SK-N-SH (cell line): ENCODE measurements around the gene DCDC1. TPM values are rescaled to one million over a fixed set of nuclear protein-coding genes. Genes with fewer than 3 reads are reported as not detected.

Experiments used
- CTCF ChIA-PET: fragments of 300-600, 350-600 bp; formaldehyde crosslinking; extraction: SDS; loops from one replicate; lab custom pipeline; 2021; lab: Yijun Ruan, JAX
- POLR2A ChIA-PET: fragments of 350-600 bp; sonication (Branson Sonifier 250); formaldehyde crosslinking; extraction: SDS; loops from one replicate; lab custom pipeline; 2020; ENCODE audit warnings: antibody characterized with exemption, inconsistent platforms; lab: Yijun Ruan, JAX
- DNase-seq: peaks from one replicate; pipeline ENCODE4 v3.0.0; 2012
- H2AFZ ChIP-seq: fragments of 200-600 bp; sonication (generic); 2 replicates; pipeline ENCODE4 v1.8.1; 2016; ENCODE audit warnings: antibody characterized with exemption, mild to moderate bottlenecking, low read depth
- H3F3A ChIP-seq: fragments of 200-600 bp; sonication (generic); replicated peaks from 2 replicates; pipeline ENCODE3; 2016; ENCODE audit warnings: antibody characterized with exemption, mild to moderate bottlenecking; ENCODE audit not compliant: insufficient read depth
- H3K27ac ChIP-seq, 2 experiments: fragments of 200-500 bp in 1 of 2; fragments of 200-600 bp in 1 of 2; sonication (Bioruptor generic) in 1 of 2; sonication (generic), shearing (Covaris generic) in 1 of 2; 2 replicates each; pipeline versions ENCODE4 v1.5.1 to v1.6.1; 2014 to 2016; ENCODE audit warnings: low read depth in 2 of 2, inconsistent platforms in 1 of 2, low read length in 1 of 2, mild to moderate bottlenecking in 1 of 2, mixed read lengths in 1 of 2
- H3K27me3 ChIP-seq: fragments of 200-600 bp; sonication (generic), shearing (Covaris generic); 2 replicates; pipeline ENCODE4 v1.6.1; 2016; ENCODE audit warnings: mixed run types; ENCODE audit not compliant: insufficient read depth
- H3K36me3 ChIP-seq, 2 experiments: fragments of 200-500 bp in 1 of 2; fragments of 200-600 bp in 1 of 2; sonication (Bioruptor generic) in 1 of 2; sonication (generic) in 1 of 2; replicated peaks in 1 of 2; 2 replicates each; pipeline versions ENCODE3 to v1.5.1; 2014 to 2016; ENCODE audit warnings: low read length in 1 of 2, mild to moderate bottlenecking in 1 of 2; ENCODE audit not compliant: insufficient read depth in 2 of 2, control insufficient read depth in 1 of 2
- H3K4me1 ChIP-seq, 2 experiments: fragments of 200-500 bp in 1 of 2; fragments of 200-600 bp in 1 of 2; sonication (Bioruptor generic) in 1 of 2; sonication (generic), shearing (Covaris generic) in 1 of 2; 2 replicates each; pipeline versions ENCODE4 v1.5.1 to v1.6.1; 2014 to 2016; ENCODE audit warnings: low read depth in 1 of 2, low read length in 1 of 2, mixed run types in 1 of 2; ENCODE audit not compliant: insufficient read depth in 2 of 2, control insufficient read depth in 1 of 2
- H3K4me2 ChIP-seq: fragments of 200-600 bp; sonication (generic), shearing (Covaris generic); 2 replicates; pipeline ENCODE4 v1.6.1; 2017; ENCODE audit warnings: mixed run types
- H3K4me3 ChIP-seq, 2 experiments: fragments of 200-500 bp in 1 of 2; fragments of 200-600 bp in 1 of 2; sonication (Bioruptor generic) in 1 of 2; sonication (generic), shearing (Covaris generic) in 1 of 2; 2 replicates each; pipeline versions ENCODE4 v1.5.1 to v1.8.1; 2014 to 2016; ENCODE audit warnings: low read depth in 2 of 2, inconsistent platforms in 1 of 2, low read length in 1 of 2, mild to moderate bottlenecking in 1 of 2, mixed read lengths in 1 of 2, moderate library complexity in 1 of 2
- H3K79me2 ChIP-seq: fragments of 200-600 bp; sonication (generic); 2 replicates; pipeline ENCODE4 v1.8.1; 2017; ENCODE audit warnings: mild to moderate bottlenecking; ENCODE audit not compliant: insufficient read depth
- H3K9ac ChIP-seq: fragments of 200-600 bp; sonication (generic); 2 replicates; pipeline ENCODE4 v1.6.1; 2017; ENCODE audit warnings: mixed run types
- H3K9me2 ChIP-seq: fragments of 200-600 bp; sonication (generic); 2 replicates; pipeline ENCODE4 v1.6.1; 2017; ENCODE audit warnings: mixed run types
- H3K9me3 ChIP-seq: fragments of 200-600 bp; sonication (generic); 2 replicates; pipeline ENCODE4 v1.6.1; 2017; ENCODE audit warnings: mixed run types, mild to moderate bottlenecking, moderate library complexity
- H4K20me1 ChIP-seq: fragments of 200-600 bp; sonication (generic); 2 replicates; pipeline ENCODE4 v1.6.1; 2017; ENCODE audit warnings: mild to moderate bottlenecking, mixed run types; ENCODE audit not compliant: insufficient read depth
- ELF1 ChIP-seq: IDR thresholded peaks from 2 replicates; pipeline ENCODE4 v1.4.0; 2012
- FOSL2 ChIP-seq: IDR thresholded peaks from 2 replicates; pipeline ENCODE4 v1.4.0; 2012; ENCODE audit warnings: low read depth, mild to moderate bottlenecking, moderate library complexity, borderline replicate concordance
- FOXJ3 ChIP-seq: sonication (generic); formaldehyde crosslinking; IDR thresholded peaks from 2 replicates; pipeline ENCODE4 v1.5.1; 2020; ENCODE audit warnings: mild to moderate bottlenecking, missing genetic modification reagents
- GABPA ChIP-seq: IDR thresholded peaks from 2 replicates; pipeline ENCODE4 v1.4.0; 2012; ENCODE audit warnings: low read depth, mild to moderate bottlenecking
- IRF3 ChIP-seq: fragments of 150-350 bp; IDR thresholded peaks from 2 replicates; pipeline ENCODE4 v1.6.1; 2016; ENCODE audit warnings: mild to moderate bottlenecking, low read depth, low read length
- MEF2A ChIP-seq: IDR thresholded peaks from 2 replicates; pipeline ENCODE4 v1.4.0; 2012; ENCODE audit warnings: low read depth, borderline replicate concordance
- NRF1 ChIP-seq: IDR thresholded peaks from 2 replicates; pipeline ENCODE4 v1.6.1; 2012; ENCODE audit warnings: low read depth, mild to moderate bottlenecking, low read length
- POLR2AphosphoS5 ChIP-seq: IDR thresholded peaks from 2 replicates; pipeline ENCODE4 v1.6.1; 2012; ENCODE audit warnings: low read depth, low read length
- RAD21 ChIP-seq: IDR thresholded peaks from 2 replicates; pipeline ENCODE4 v1.6.1; 2012; ENCODE audit warnings: mild to moderate bottlenecking, low read length
- RCOR1 ChIP-seq: fragments of 150-350 bp; IDR thresholded peaks from 2 replicates; pipeline ENCODE4 v1.6.1; 2017; ENCODE audit warnings: antibody characterized with exemption, low read length
- REST ChIP-seq: IDR thresholded peaks from 2 replicates; pipeline ENCODE4 v1.6.1; 2012; ENCODE audit warnings: mild to moderate bottlenecking, low read depth, low read length, moderate library complexity
- YY1 ChIP-seq: IDR thresholded peaks from 2 replicates; pipeline ENCODE4 v1.4.0; 2012; ENCODE audit warnings: low read depth, mild to moderate bottlenecking
- WGBS: methylation state at CpG from one replicate; pipeline ENCODE4 v1.1.6; 2017; ENCODE audit warnings: low lambda C conversion rate; 5-methylcytosine and 5-hydroxymethylcytosine counted together
- polyA plus RNA-seq, 3 experiments: library from polyadenylated mRNA; depleted of rRNA; stranded (reverse); fragments of >200 nt; gene quantifications; 2 replicates each; pipeline ENCODE4 v1.2.3, GENCODE V29; 2012
- TF ChIP-seq, protein P1 (sequence below): IDR thresholded peaks from 2 replicates; pipeline ENCODE4 v1.4.0; 2012; ENCODE audit warnings: low read depth, borderline replicate concordance
- TF ChIP-seq, protein P2 (sequence below): IDR thresholded peaks from 2 replicates; pipeline ENCODE4; 2012
- TF ChIP-seq, protein P3 (sequence below): fragments of 200-600 bp; sonication (generic); IDR thresholded peaks from 2 replicates; pipeline ENCODE4 v1.6.1; 2017; ENCODE audit warnings: antibody characterized with exemption, mild to moderate bottlenecking, moderate library complexity

Gene DCDC1
- polyA plus RNA-seq, 1 of the 3 experiments (the other 2 are of a cell fraction), result 0.12 TPM

DNA sequence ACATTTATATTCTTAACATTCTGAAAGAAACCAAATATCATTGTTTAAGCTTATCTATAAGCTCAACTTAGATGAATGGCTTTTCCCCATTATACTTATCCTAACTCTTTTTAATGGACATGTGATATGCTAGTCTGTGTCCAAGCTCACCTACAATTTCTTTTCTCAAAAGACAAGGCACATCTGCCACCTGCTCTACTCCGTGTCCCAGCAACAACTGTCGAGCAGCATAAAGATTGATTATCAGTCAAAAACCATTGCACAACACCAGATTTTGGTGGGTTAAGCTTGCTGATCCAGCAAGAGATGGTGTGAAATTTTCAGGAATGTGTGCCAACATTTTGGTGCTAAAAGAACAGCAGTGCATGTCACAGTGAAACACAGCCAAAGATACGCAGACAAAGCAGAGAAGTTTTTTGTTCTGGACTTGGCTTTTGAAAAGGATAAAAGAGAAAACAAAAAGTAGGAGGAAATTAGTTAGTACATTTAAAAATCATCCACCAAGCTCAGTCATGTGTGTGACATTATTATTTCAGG is 65.8 kb downstream of the DCDC1 start (continued):
- TF ChIP-seq, protein P1, sequence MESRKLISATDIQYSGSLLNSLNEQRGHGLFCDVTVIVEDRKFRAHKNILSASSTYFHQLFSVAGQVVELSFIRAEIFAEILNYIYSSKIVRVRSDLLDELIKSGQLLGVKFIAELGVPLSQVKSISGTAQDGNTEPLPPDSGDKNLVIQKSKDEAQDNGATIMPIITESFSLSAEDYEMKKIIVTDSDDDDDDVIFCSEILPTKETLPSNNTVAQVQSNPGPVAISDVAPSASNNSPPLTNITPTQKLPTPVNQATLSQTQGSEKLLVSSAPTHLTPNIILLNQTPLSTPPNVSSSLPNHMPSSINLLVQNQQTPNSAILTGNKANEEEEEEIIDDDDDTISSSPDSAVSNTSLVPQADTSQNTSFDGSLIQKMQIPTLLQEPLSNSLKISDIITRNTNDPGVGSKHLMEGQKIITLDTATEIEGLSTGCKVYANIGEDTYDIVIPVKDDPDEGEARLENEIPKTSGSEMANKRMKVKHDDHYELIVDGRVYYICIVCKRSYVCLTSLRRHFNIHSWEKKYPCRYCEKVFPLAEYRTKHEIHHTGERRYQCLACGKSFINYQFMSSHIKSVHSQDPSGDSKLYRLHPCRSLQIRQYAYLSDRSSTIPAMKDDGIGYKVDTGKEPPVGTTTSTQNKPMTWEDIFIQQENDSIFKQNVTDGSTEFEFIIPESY, result no peak
- no peak for TF ChIP-seq RCOR1
- no peak for TF ChIP-seq YY1
- TF ChIP-seq REST, result no peak

DNA sequence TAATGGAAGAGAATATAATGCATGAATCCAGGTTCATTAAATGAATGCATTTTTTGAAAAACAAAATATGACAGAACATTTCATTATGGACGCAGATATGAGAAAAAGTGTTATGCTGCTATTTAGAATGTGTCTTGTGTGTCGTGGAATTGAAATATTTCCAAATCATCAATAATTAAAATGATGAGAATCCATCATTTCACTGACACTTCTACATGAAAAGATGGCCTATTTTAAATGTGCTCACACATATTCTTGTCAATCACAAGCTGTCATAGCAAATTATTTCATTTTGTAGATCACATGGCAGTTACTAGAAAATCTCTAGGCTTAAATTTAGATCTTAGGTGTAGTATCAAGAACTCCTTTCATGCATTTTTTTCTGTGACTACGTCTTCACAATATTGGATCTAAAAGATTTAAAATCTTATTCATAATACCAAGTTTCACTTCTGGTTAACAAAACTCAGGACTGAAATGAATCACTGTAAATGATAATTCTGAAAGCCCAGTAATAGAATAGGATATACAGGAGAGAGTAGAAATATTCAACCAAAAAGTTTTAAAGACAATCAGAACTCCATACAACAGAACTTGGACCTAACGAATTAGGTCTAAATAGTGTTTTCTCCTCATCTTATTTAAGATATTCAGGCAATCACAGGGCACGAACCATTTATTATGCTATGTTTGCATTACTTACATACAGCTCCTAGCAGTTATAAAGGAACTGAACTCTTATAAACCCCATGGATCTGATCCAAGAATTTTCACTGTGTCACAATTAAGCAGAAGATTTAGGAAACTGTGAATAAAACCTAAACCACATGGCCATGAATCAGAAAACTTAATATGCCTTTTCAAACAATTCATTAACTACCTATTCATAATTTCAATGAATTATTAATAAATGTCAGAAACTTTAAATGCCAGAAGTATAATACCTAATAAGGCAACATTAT is 67.7 kb downstream of the DCDC1 start:
- Histone ChIP-seq H3K4me1 (peaks cover 0 to 18% of the 10 kb centered on the region in 2 experiments; a peak in 2 of 4 replicates), H3K9ac (no peak overlapping the region), H3F3A (no peaks in the 10 kb centered on the region), H4K20me1 (no peaks in the 10 kb centered on the region), H3K4me2 (no peak overlapping the region), H3K27ac (no peak overlapping the region), H2AFZ (no peak overlapping the region), H3K9me3 (no peaks in the 10 kb centered on the region), H3K27me3 (no peaks in the 10 kb centered on the region), H3K4me3 (no peak overlapping the region), H3K36me3 (no peaks in the 10 kb centered on the region), H3K79me2 (no peaks in the 10 kb centered on the region), H3K9me2 (no peaks in the 10 kb centered on the region)
- DNase-seq, result no peak
- POLR2A ChIA-PET, result no interaction called here
- 27% methylated on average over 5 of the region's 5 CpGs for WGBS
- CTCF ChIA-PET, result no interaction called here
- TF ChIP-seq RCOR1, result no peak
- TF ChIP-seq GABPA, result no peak
- TF ChIP-seq POLR2AphosphoS5, result no peak
- TF ChIP-seq ELF1, result no peak
- no peak for TF ChIP-seq NRF1
- no peak for TF ChIP-seq FOXJ3 (CRISPR knock-in tag)
- TF ChIP-seq, protein P2, sequence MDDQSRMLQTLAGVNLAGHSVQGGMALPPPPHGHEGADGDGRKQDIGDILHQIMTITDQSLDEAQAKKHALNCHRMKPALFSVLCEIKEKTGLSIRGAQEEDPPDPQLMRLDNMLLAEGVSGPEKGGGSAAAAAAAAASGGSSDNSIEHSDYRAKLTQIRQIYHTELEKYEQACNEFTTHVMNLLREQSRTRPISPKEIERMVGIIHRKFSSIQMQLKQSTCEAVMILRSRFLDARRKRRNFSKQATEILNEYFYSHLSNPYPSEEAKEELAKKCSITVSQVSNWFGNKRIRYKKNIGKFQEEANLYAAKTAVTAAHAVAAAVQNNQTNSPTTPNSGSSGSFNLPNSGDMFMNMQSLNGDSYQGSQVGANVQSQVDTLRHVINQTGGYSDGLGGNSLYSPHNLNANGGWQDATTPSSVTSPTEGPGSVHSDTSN, result no peak
- no peak for TF ChIP-seq MEF2A
- TF ChIP-seq RAD21, result no peak
- TF ChIP-seq IRF3, result no peak
- TF ChIP-seq, protein P3, sequence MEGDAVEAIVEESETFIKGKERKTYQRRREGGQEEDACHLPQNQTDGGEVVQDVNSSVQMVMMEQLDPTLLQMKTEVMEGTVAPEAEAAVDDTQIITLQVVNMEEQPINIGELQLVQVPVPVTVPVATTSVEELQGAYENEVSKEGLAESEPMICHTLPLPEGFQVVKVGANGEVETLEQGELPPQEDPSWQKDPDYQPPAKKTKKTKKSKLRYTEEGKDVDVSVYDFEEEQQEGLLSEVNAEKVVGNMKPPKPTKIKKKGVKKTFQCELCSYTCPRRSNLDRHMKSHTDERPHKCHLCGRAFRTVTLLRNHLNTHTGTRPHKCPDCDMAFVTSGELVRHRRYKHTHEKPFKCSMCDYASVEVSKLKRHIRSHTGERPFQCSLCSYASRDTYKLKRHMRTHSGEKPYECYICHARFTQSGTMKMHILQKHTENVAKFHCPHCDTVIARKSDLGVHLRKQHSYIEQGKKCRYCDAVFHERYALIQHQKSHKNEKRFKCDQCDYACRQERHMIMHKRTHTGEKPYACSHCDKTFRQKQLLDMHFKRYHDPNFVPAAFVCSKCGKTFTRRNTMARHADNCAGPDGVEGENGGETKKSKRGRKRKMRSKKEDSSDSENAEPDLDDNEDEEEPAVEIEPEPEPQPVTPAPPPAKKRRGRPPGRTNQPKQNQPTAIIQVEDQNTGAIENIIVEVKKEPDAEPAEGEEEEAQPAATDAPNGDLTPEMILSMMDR, result no peak
- TF ChIP-seq FOSL2, result no peak
- TF ChIP-seq REST, result no peak
